Mesodermal cell (in vitro differentiated cells): ENCODE measurements around the gene SEBOX.

Experiments used
- H3K27ac ChIP-seq: 2 replicates; pipeline ENCODE4 v1.7.0; 2013; ENCODE audit warnings: mild to moderate bottlenecking, low read depth, low read length, moderate library complexity; ENCODE audit not compliant: severe bottlenecking
- H3K36me3 ChIP-seq: 2 replicates; pipeline ENCODE4 v1.7.1; 2013; ENCODE audit warnings: mild to moderate bottlenecking, low read length, moderate library complexity; ENCODE audit not compliant: control insufficient read depth, insufficient read depth
- H3K4me1 ChIP-seq: one replicate; pipeline ENCODE4 v1.7.1; 2013; ENCODE audit warnings: mild to moderate bottlenecking, low read length; ENCODE audit not compliant: insufficient read depth, control insufficient read depth, poor library complexity, severe bottlenecking
- H3K4me3 ChIP-seq: 2 replicates; pipeline ENCODE4 v1.7.0; 2013; ENCODE audit warnings: low read length, control low read depth, mild to moderate bottlenecking; ENCODE audit not compliant: insufficient read depth, poor library complexity, severe bottlenecking; ENCODE audit errors: extremely low read depth
- H3K9me3 ChIP-seq: 2 replicates; pipeline ENCODE4 v1.7.1; 2013; ENCODE audit warnings: mild to moderate bottlenecking, low read length, moderate library complexity; ENCODE audit not compliant: control insufficient read depth
- WGBS, 2 experiments: methylation state at CpG; one replicate each; pipeline ENCODE4 v1.1.5; 2013; ENCODE audit warnings: missing lambda C conversion rate in 2 of 2; ENCODE audit not compliant: insufficient coverage in 2 of 2; 5-methylcytosine and 5-hydroxymethylcytosine counted together

SEBOX gene

DNA sequence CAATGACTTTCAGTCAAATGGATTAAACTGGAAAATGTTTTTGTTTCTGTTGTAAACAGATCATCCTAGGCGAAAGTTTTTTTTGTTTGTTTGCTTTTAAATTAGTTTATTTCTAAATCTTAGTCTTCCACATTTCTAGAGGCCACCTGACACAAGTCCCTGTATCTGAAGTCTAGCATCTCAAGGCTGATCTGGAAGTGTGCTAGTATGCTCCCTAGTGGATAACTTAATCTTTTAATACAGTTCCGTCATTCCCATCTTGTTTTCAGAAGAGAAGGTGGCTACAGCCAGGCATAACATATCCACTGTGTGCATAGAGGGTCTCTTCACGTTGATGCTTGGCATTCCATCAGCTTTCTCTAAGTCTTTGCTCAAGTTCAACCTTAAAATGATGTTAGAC lies 37.3 kb downstream of the SEBOX start:
- 83 to 86% methylated on average over 1 to 2 of the region's 3 CpGs for WGBS, 2 experiments
- Histone ChIP-seq H3K27ac (no peak overlapping the region), H3K36me3 (peaks cover 68% of the 10 kb centered on the region), H3K4me3 (no peak overlapping the region), H3K9me3 (no peaks in the 10 kb centered on the region), H3K4me1 (peaks cover 8% of the 10 kb centered on the region)

DNA sequence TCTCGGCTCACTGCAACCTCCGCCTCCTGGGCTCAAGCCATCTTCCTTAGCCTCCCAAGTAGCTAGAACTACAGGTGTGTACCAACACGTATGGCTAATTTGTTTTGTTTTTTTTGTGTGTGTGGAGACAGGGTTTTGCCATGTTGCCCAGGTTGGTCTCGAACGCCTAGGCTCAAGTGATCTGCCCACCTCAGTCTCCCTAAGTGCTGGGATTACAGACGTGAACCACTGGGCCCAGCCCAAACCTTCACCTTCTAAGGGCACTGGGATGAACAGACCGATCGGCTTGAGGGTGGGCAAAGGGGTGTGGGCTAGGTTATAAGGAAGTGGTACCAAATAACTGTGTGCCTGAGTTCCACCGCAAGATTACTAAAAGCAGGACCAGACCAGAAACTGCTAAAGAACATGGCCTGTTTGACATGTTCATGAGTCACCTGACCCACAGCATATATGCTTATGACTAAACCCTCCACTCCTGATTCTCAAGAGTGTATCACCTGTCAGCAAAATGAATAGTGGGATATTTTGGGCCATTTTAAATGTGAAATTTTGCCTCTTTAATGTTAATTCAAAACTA lies 37.9 kb downstream of the SEBOX start:
- 98 to 100% methylated on average over 2 to 8 of the region's 9 CpGs for WGBS, 2 experiments
- no peak overlapping the region for H3K27ac ChIP-seq
- peaks cover 8% of the 10 kb centered on the region for H3K4me1 ChIP-seq
- H3K9me3 ChIP-seq: no peaks in the 10 kb centered on the region
- H3K4me3 ChIP-seq: no peak overlapping the region
- peaks cover 71% of the 10 kb centered on the region for H3K36me3 ChIP-seq

DNA sequence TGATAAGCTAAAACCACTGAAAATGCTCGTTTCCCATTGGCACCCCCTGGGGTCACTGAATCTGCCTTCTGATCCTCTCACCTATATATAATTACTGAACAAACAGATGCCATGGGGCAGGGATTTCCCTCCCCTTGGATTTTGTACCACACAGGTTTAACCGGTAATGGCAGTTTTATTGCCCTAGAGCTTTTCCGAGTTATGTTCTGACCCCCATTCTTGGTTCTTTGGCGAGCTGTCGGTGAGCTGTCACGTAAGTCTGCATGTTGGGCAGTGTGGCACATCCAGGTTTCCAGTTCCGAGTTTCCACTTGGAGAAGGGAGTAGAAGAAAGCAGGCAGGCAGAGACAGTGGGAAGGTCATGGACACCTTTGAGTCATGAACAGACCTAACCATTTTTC lies 38.9 kb downstream of the SEBOX start:
- Histone ChIP-seq H3K27ac (no peak overlapping the region), H3K36me3 (peaks cover 78% of the 10 kb centered on the region), H3K9me3 (no peaks in the 10 kb centered on the region), H3K4me1 (peaks cover 12% of the 10 kb centered on the region), H3K4me3 (no peak overlapping the region)
- WGBS, 2 experiments: 95 to 100% methylated on average over 6 to 7 of the region's 7 CpGs

DNA sequence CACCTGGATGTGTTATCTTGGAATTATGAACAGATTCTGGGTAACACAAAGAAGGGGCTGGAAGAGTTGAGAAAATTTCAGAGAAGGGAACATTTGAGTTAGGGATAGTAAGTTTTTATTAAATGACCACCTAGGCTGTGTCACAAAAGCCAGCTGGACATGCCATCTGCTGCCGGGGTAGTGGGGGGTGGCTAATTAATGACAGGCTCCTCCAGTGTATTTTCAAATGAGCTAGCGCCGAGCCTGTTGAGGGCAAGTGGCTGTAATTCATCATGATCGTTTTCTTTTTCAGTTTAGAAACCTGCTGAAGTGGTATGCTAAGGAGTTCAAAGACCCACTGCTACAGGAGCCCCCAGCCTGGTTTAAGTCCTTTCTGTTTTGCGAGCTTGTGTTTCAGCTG lies 39.8 kb downstream of the SEBOX start:
- H3K27ac ChIP-seq: no peak overlapping the region
- WGBS, 2 experiments: 87 to 91% methylated on average over 4 to 5 of the region's 5 CpGs

DNA sequence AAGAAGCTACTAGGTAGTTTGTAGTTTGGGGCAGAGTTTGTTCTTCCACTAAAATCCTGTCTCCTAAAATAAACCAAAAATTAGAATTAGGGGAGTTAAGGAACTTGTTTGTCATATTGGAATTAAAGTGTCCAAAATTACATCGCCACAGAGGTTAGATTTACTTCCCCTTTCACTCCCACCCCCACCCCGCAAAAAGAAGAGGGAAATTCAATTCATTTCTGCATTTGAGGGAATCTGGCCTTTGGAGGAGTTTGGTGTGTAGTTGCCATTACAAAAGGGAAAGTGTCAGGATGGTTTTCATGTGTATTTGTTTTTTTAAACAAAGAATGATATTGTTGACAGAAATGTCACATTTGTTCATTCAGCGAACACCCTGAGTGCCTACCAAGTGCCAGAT lies 40.2 kb downstream of the SEBOX start:
- Histone ChIP-seq H3K4me1 (peaks cover 14% of the 10 kb centered on the region), H3K36me3 (peaks cover 77% of the 10 kb centered on the region), H3K9me3 (no peaks in the 10 kb centered on the region), H3K4me3 (no peak overlapping the region), H3K27ac (no peak overlapping the region)
- WGBS, 2 experiments: 91 to 100% methylated on average over 1 of the region's 3 CpGs

More for the DNA sequence above, 39.8 kb downstream of the SEBOX start:
- no peak overlapping the region for H3K4me3 ChIP-seq
- peaks cover 14% of the 10 kb centered on the region for H3K4me1 ChIP-seq
- no peaks in the 10 kb centered on the region for H3K9me3 ChIP-seq
- peaks cover 79% of the 10 kb centered on the region for H3K36me3 ChIP-seq

DNA sequence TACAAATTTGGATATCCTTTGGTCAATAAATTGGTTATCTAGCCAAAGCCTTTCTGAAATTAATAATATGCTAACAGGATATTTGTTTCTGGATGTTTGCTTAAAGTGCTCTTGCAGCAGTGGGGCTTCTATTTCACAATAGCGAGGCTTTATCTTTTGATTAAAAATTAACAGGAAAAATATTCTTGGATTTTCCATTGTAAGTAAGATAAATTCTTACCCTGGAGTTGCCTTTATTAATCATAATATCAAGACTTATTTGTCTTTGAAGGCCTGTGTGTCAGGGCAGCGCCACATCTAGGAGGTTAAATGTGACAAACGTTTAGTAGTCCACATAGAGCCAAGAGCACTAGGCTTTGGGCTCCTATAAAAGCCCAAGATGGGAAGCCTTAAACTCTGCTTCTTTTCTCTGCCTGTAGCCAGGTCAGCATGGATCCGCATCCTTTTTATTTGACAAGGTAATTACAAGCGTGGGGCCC lies 40.7 kb downstream of the SEBOX start:
- Histone ChIP-seq H3K27ac (no peak overlapping the region), H3K9me3 (no peaks in the 10 kb centered on the region), H3K36me3 (peaks cover 74% of the 10 kb centered on the region), H3K4me1 (peaks cover 14% of the 10 kb centered on the region), H3K4me3 (no peak overlapping the region)
- 91 to 93% methylated on average over 3 of the region's 5 CpGs for WGBS, 2 experiments

DNA sequence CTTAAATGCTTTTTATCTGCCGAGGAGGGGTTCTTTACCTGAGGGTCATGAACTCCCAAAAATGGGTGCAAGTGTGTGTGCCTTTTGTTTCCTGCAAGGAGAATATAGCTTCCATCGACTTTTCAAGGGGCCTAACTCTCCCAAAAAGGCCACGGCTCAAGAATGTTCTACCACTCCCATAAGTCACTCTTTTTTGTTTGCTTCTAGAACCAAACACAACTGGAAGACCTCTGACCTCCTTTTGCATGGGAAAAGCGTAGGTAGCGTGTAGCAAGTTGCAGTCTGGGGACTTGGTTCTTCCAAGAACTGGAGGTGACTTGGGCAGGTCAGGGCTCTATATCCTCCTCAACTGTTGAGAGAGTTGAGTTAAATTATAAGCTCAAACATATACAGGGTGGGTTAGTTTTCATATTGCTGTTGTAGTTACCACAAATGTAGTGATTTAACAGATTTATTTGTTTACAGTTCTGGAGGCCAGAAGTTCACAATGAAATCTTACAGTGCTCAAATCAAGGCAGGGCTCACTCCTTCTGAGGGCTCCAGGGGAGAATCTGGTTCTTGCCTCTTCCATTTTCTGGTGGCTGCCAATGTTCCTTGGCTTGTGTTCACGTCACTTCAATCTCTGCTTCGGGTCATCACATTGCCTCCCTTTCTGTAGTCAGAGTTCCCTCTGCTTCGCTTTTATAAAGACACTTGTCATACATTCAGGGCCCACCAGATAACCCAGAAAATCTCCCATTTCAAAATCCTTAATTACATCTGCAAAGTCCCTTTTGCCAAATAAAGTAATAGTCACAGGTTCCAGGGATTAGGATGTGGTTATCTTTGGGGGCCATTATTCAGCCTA lies 44.6 kb downstream of the SEBOX start:
- Histone ChIP-seq H3K27ac (no peak overlapping the region), H3K9me3 (no peaks in the 10 kb centered on the region), H3K4me3 (peak overlapping the region; percentile 85), H3K36me3 (peaks cover 37% of the 10 kb centered on the region), H3K4me1 (peaks cover 25% of the 10 kb centered on the region)
- 51 to 57% methylated on average over 6 to 7 of the region's 8 CpGs for WGBS, 2 experiments

DNA sequence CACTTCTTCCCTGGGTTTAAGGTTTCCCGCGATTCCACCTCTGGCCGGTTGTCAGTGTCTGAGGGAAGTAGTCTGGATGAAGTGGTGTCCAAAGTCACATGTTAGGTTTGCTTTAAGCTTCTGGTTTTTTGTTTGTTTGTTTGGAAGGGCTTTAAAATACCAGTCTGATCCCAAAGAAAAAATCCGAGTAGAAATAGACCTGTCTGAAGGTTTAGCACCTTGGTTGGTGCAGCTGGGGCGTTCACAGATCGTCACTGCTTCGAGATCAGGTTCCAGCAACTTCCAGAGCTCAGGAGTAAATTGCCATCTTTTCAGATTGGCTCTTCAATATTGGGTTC lies 45.4 kb downstream of the SEBOX start:
- 0% methylated on average over 4 to 7 of the region's 7 CpGs for WGBS, 2 experiments
- peak overlapping the region; percentile 79 for H3K27ac ChIP-seq
- H3K36me3 ChIP-seq: peaks cover 28% of the 10 kb centered on the region
- H3K9me3 ChIP-seq: no peaks in the 10 kb centered on the region
- H3K4me1 ChIP-seq: peaks cover 25% of the 10 kb centered on the region
- peak overlapping the region; percentile 85 for H3K4me3 ChIP-seq

DNA sequence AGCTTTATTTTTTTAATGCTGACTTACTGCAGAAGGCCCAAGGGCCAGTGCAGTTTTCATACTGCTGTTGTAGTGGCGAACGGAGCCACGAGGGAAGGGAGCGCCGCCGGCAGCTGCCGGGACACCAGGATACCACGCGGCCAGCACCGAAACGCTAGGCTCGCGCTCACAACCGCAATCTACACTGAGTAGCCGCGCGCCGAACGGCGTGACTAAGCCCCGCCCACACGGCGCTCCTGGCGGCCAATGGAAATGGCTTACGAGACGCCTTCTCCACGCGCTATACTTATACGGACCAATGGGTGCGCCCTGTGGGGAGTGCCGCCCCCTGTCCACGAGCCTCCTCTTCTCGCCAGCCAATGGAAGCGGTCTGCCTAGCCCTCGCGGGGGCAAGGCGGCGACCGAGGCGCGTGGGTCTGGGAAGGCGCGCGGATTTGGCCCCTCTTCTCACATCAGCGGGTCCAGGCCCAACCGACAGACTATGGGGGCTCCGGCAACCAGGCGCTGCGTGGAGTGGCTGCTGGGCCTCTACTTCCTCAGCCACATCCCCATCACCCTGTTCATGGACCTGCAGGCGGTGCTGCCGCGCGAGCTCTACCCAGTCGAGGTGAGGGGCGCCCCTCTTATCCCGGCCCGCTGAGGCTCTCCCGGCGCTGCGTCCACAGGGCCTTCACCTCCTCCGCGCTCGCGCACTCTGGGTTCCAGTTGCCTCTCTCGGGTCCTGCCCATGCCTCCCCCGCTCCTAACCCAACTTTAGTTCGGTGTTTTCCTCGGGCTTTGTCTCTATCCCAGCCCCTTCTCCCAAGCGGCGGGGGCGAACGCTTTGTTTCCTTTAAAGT lies 46.0 kb downstream of the SEBOX start, which contains the start of gene TMEM97:
TSS of gene TMEM97 (plus strand) at position 442 of the 839 bp plus-strand sequence. CDS start at position 482, 40 bp downstream.
- H3K27ac ChIP-seq: peak within 1 kb of the TSS; percentile 79
- H3K4me1 ChIP-seq: peaks cover 20% of the 10 kb centered on the region
- peak within 1 kb of the TSS; percentile 85 for H3K4me3 ChIP-seq
- H3K36me3 ChIP-seq: peaks cover 26% of the 10 kb centered on the region
- 0% methylated on average over 51 to 54 of the region's 72 CpGs for WGBS, 2 experiments
- no peaks in the 10 kb centered on the region for H3K9me3 ChIP-seq

DNA sequence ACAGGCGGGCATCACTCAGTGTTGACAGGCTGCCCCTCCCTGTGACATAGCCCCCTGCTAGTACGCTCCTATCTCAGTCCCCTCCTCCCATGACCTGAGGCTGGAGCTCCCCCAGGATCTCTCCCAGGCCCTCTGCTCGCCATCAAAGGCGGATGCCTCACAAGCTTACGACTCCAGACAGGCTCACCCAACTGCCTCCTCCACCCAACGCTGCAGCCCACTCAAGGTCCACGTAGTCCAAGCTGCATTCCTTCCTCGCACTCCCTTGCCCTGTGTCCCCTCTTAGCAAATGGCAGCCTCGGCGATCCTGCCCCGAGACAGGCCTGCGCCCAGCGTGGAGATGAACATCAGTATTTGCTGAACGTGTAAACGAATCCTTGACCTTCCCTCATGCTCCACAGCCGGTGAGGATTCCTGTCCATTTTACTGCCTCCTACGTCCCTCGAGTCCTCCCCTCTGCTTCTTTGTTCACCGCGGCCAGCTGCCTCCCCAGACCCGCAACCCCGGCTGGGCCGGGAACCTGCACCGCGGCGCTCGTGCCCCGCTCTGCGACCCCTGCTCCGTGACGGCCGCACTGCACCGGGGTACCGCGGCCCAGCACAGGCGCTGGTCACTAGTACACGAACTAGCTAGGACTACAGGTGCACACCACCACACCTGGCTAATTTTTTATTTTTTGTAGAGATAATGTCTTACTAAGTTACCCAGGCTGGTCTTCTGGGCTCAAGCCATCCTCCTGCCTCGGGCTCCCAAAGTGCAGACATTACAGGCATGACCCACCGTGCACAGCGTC lies 46.8 kb downstream of the SEBOX start:
- H3K9me3 ChIP-seq: no peaks in the 10 kb centered on the region
- peaks cover 23% of the 10 kb centered on the region for H3K36me3 ChIP-seq
- 4 to 6% methylated on average over 35 to 37 of the region's 40 CpGs for WGBS, 2 experiments
- H3K4me3 ChIP-seq: peak overlapping the region; percentile 85
- H3K4me1 ChIP-seq: peaks cover 17% of the 10 kb centered on the region
- H3K27ac ChIP-seq: peak overlapping the region; percentile 71
